Fibroblast of skin of abdomen (primary cell): ENCODE results near the gene ELAVL4.
"Not testable (repeated sequence)": the region's sequence is repeated elsewhere in the genome, so short reads cannot be mapped to it uniquely, and the experiment has no call there.

Experiments used
- DNase-seq: peaks from one replicate; pipeline ENCODE4 v3.0.0-alpha.2; 2013

The ELAVL4 gene

GRCh38 chr1:50126927-50127715 lies 18.4 kb downstream of the ELAVL4 start:
- DNase-seq, result no peak

- no peak for DNase-seq
Measured at GRCh38 chr1:50129201-50129600, 20.5 kb downstream of the ELAVL4 start.

GRCh38 chr1:50132347-50132894 lies 23.7 kb downstream of the ELAVL4 start:
- DNase-seq, result no peak

GRCh38 chr1:50135716-50136115 lies 27.0 kb downstream of the ELAVL4 start:
- DNase-seq, result no peak

- DNase-seq, result no peak
Measured at GRCh38 chr1:50139339-50140181, 30.8 kb downstream of the ELAVL4 start.

- no peak for DNase-seq
Measured at GRCh38 chr1:50140182-50140447, 31.4 kb downstream of the ELAVL4 start.

GRCh38 chr1:50147191-50147850 lies 38.6 kb downstream of the ELAVL4 start:
- DNase-seq, result no peak

GRCh38 chr1:50148142-50148923 lies 39.6 kb downstream of the ELAVL4 start:
- no peak for DNase-seq

- no peak for DNase-seq
Measured at GRCh38 chr1:50152236-50152635, 43.5 kb downstream of the ELAVL4 start.

- DNase-seq, result no peak
Measured at GRCh38 chr1:50155541-50155940, 46.8 kb downstream of the ELAVL4 start.

GRCh38 chr1:50156241-50157010 lies 47.7 kb downstream of the ELAVL4 start:
- peak; percentile 16 for DNase-seq

GRCh38 chr1:50157306-50157941 lies 48.7 kb downstream of the ELAVL4 start:
- DNase-seq, result no peak

GRCh38 chr1:50158421-50158820 lies 49.7 kb downstream of the ELAVL4 start:
- no peak for DNase-seq

- no peak for DNase-seq
Measured at GRCh38 chr1:50163680-50164079, 55.0 kb downstream of the ELAVL4 start.

GRCh38 chr1:50166351-50166750 lies 57.6 kb downstream of the ELAVL4 start:
- DNase-seq, result not testable (repeated sequence)

GRCh38 chr1:50172299-50172698 lies 63.6 kb downstream of the ELAVL4 start:
- DNase-seq, result no peak

- no peak for DNase-seq
Measured at GRCh38 chr1:50174101-50174500, 65.4 kb downstream of the ELAVL4 start.

- no peak for DNase-seq
Measured at GRCh38 chr1:50175719-50176639, 67.3 kb downstream of the ELAVL4 start.

GRCh38 chr1:50177994-50178393 lies 69.3 kb downstream of the ELAVL4 start:
- DNase-seq, result no peak

- no peak for DNase-seq
Measured at GRCh38 chr1:50179639-50180038, 70.9 kb downstream of the ELAVL4 start.
